Right lobe of liver (tissue), 4 donors: Measurements from ENCODE around the gene CPT2.

Experiments used
- CTCF ChIP-seq, 4 donors: fragments of 200-600 bp in 3 of 4; fragments of 450-650 bp in 1 of 4; IDR thresholded peaks; one replicate each; pipeline versions ENCODE4 v1.5.1 to v1.8.0; 2016 to 2022; ENCODE audit warnings: antibody characterized with exemption in 4 of 4, mild to moderate bottlenecking in 2 of 4
- POLR2A ChIP-seq: fragments of 450-650 bp; IDR thresholded peaks from one replicate; pipeline ENCODE4 v1.6.1; 2017; ENCODE audit warnings: antibody characterized with exemption, mild to moderate bottlenecking
- donor health status: DM: no; HTN: no; CAD: no.
- donor health status: DM: no; HTN: no; CAD: no.
- donor health status: DM: no; HTN: yes; CAD: no.

GRCh38 chr1:53219711-53220110 is 23.1 kb downstream of the CPT2 start:
- TF ChIP-seq CTCF (IDR thresholded peaks at IDR 0.05) (no peak), POLR2A (no peak)
